Neural progenitor cell (in vitro differentiated cells): ENCODE measurements around the gene RAB13.

Experiments used
- EZH2 ChIP-seq: fragments of 200-600 bp; sonication (generic); IDR thresholded peaks from 2 replicates; pipeline ENCODE4 v1.6.1; 2017; ENCODE audit warnings: antibody characterized with exemption, mild to moderate bottlenecking, moderate library complexity
- TF ChIP-seq, protein P1 (sequence below): fragments of 200-600 bp; sonication (generic); IDR thresholded peaks from 2 replicates; pipeline ENCODE4 v1.5.1; 2017; ENCODE audit warnings: antibody characterized with exemption, mild to moderate bottlenecking

DNA sequence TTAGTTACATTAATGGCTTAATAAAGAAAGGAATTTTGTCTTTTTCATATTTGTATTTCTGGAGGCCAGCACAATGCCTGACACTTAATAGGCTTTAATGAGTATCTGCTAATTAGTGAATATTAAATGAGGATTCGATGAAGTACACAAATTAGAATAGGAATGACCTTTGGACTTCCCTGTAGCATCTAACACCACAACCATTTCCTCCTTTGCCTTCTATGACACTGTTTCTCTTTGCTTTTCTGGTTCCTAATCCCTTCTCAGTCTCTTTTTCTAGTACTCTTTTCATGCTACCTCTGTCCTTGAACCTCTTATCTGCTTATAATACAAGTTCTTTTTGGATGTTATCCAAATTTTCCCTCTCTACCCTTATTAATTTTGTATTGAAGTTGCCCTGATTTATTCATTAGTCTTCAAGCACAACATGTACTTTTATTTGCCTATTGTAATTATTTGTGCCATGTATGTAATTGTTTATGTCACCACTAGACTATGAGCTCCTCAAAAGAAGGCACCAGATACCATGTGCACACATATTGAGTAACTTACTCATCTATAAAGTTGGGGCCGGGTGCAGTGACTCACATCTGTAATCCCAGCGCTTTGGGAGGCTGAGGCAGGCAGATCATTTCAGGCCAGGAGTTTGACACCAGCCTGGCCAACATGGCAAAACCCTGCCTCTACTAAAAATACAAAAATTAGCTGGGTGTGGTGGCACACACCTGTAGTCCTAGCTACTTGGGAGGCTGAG lies 28.2 kb upstream of the RAB13 start:
- TF ChIP-seq, protein P1, sequence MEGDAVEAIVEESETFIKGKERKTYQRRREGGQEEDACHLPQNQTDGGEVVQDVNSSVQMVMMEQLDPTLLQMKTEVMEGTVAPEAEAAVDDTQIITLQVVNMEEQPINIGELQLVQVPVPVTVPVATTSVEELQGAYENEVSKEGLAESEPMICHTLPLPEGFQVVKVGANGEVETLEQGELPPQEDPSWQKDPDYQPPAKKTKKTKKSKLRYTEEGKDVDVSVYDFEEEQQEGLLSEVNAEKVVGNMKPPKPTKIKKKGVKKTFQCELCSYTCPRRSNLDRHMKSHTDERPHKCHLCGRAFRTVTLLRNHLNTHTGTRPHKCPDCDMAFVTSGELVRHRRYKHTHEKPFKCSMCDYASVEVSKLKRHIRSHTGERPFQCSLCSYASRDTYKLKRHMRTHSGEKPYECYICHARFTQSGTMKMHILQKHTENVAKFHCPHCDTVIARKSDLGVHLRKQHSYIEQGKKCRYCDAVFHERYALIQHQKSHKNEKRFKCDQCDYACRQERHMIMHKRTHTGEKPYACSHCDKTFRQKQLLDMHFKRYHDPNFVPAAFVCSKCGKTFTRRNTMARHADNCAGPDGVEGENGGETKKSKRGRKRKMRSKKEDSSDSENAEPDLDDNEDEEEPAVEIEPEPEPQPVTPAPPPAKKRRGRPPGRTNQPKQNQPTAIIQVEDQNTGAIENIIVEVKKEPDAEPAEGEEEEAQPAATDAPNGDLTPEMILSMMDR: no peak
- TF ChIP-seq EZH2: no peak
